Measurements from ENCODE around the gene TLK1.

The TLK1 gene

GRCh38 chr2:171160119-171160955 lies at the start of gene TLK1:
TSS of gene TLK1 (minus strand) at chr2:171160893. CDS start at chr2:171160428, 465 bp downstream.
- peak; percentile 60 for DNase-seq

GRCh38 chr2:171210216-171210863 lies 49.6 kb upstream of the TLK1 start:
- DNase-seq, result no peak

DNA sequence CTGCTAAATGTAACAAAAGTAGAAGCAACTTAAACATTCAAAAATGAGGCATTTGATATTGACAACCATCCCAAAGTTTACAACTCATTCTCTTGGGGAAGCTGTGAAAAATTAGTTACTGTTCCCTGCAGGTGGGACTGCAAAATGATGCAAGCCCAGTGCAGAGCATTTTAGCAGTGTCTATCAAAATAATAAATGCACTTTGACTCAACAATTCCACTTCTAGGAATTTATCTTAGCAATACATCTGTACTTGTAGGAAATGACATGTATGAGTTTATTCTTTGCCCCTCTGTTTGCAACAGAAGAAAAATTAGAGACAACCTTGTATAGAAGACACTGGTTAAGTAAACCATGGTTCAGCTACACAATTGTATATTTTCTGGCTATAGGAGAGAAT lies 48.0 kb upstream of the TLK1 start:
- no peak for DNase-seq

GRCh38 chr2:171206422-171207115 lies 45.9 kb upstream of the TLK1 start:
- no peak for DNase-seq

- no peak for DNase-seq
Measured at GRCh38 chr2:171205551-171205950, 44.9 kb upstream of the TLK1 start.

GRCh38 chr2:171201767-171202166 lies 41.1 kb upstream of the TLK1 start:
- DNase-seq, result no peak

DNA sequence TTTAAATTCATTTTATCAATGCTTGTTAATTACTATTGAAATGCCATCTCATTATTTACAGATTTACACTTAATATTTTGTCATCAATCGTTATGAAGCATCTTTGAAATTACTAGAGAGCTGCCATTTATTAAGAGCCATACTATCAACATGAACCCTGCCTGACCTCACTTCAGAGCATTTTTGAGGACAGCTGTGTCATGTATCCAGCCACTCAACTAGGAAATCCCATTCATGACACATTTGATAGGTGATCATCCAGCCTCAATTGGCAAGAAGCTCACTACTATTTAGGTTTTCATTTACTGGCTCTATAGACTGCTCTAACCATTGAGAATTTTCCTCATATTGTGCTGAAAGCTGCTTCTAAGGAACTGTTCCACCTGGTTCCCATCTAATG lies 40.6 kb upstream of the TLK1 start:
- no peak for DNase-seq

DNA sequence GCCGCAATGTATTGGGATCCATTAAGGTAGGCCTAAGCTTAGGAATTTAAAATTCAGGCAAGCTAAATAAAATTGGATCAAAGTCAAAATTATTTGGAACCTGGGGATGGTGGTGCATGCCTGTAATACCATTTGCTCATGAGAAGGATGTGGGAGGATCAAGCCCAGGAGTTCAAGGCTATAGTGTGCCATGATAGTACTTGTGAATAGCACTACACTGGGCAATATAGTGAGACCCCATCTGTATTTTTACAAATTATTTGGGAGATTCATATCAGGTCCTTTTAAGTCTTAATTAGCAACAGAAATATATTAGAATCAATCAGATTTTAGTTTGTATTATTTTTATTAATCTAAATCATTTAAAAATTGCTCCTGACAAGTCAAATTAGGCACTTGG lies 39.8 kb upstream of the TLK1 start:
- no peak for DNase-seq

GRCh38 chr2:171191021-171191420 lies 30.3 kb upstream of the TLK1 start:
- no peak for DNase-seq

DNA sequence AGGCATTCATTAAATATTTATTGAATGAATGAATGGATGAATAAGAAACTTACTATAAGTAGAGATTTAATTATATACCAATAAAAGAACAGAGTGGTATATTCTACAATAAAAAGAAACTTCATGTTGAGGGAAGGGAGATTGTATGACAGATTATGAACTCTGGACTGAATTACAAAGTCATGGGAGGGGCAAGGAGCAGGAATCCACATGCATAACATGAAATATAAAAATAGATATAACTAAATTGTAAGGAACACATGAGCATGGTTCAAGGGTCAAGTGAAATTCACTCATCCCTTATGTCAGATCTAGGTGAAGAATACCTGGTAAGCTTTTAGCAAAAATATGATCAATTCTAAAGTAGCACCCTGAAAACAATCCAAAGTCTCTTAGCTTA lies 27.1 kb upstream of the TLK1 start:
- no peak for DNase-seq

DNA sequence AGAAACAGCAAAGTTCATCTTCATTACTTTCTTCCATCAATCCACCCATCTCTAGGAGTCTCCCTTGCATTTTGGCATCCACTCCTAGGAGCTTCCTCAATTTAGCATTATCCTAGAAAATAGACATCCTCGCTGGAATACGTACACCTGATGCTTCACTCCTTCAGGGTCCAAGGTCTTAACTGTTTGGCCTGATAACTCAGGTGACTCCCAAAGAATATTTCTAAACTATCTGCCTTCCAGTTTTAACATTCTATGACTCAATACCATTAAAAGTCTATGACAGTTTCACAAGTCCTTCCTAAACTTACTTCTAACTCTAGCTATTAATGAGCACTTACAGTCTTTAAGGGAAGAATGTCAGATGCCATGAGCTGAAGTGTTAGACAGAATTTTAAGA lies 26.5 kb upstream of the TLK1 start:
- DNase-seq, result no peak

DNA sequence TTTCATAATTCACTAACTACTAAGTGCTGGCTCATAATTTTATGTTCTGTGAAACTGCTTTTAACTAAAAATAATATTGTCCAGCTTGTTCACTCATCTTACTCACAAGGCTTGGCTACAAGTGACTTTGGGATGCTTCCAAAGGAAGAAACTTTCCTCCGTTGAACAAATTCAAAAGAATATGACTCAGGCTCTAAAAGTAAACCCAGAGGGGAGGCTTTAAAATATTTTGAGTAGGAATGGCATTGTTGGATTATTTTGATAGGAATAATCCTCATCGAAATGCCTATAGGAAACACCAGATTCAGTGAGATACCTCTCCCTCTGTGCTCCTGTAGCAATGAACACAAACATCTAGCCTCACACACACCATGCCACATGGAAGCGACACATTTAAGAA lies 25.2 kb upstream of the TLK1 start:
- no peak for DNase-seq

GRCh38 chr2:171185165-171185818 lies 24.6 kb upstream of the TLK1 start:
- DNase-seq, result no peak

- DNase-seq, result no peak
Measured at GRCh38 chr2:171181064-171182049, 20.7 kb upstream of the TLK1 start.

- DNase-seq, result no peak
Measured at GRCh38 chr2:171180229-171180930, 19.7 kb upstream of the TLK1 start.

DNA sequence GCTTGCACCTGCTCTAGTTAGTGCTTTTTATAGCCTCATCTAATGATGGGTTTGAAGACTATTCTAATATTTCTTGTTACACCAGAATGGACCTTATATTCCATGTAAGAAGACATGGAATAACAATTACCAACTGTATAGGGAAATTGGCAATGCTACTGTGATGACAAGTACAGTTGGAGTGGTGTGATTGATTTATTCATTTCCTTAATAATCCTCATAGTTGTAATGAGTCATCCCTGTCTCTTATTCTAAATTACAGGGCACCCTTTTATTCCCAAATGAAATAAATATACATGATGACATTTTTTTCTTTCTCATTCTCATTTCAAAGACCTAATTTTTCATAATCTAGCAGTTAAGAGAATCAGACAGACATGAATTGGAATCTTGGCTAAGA lies 18.3 kb upstream of the TLK1 start:
- DNase-seq, result no peak

- DNase-seq, result no peak
Measured at GRCh38 chr2:171176516-171176915, 15.8 kb upstream of the TLK1 start.

- no peak for DNase-seq
Measured at GRCh38 chr2:171174075-171174474, 13.4 kb upstream of the TLK1 start.

DNA sequence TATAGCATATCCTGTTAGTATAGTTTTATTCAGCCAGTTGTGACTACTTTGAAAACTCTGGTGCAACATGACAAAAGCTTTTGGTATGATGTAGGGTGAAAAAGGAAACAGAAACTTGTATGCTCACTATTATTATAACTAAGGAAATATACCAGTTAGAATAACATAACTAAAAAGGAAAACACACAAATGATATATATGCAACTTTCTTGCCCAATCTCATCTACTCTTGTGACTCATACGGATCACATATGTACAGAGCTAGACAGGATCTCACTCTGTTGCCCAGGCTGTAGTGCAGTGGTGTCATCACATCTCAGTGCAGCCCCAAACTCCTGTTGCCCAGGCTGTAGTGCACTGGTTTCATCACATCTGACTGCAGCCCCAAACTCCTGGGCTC lies 12.4 kb upstream of the TLK1 start:
- no peak for DNase-seq

GRCh38 chr2:171171808-171172207 lies 11.1 kb upstream of the TLK1 start:
- no peak for DNase-seq

GRCh38 chr2:171169839-171170238 lies 9.1 kb upstream of the TLK1 start:
- DNase-seq, result no peak

Data from CD4-positive, alpha-beta T cell treated with Interleukin-21 for 1 hour (primary cell).